ENCODE results near the gene SHD. TPM values are rescaled to one million over a fixed set of nuclear protein-coding genes. Genes with fewer than 3 reads are reported as not detected.
"Not testable (repeated sequence)": the region's sequence is repeated elsewhere in the genome, so short reads cannot be mapped to it uniquely, and the experiment has no call there.

The SHD gene, protein sequence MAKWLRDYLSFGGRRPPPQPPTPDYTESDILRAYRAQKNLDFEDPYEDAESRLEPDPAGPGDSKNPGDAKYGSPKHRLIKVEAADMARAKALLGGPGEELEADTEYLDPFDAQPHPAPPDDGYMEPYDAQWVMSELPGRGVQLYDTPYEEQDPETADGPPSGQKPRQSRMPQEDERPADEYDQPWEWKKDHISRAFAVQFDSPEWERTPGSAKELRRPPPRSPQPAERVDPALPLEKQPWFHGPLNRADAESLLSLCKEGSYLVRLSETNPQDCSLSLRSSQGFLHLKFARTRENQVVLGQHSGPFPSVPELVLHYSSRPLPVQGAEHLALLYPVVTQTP
- total RNA-seq, result not detected in 2 replicates
- polyA plus RNA-seq, result not detected in 2 replicates
- not detected in 2 replicates for polyA plus RNA-seq (2011; cell fraction: cytosol; rRNA removed)
- polyA plus RNA-seq (2011; cell fraction: nucleus; rRNA removed), result not detected in 2 replicates
- polyA plus RNA-seq (2012), result not detected in 2 replicates
- polyA minus RNA-seq, result not detected in 2 replicates
- not detected for polyA minus RNA-seq (2011; cell fraction: cytosol; rRNA and poly(A)+ RNA removed)
- not detected in 2 replicates for polyA minus RNA-seq (2011; cell fraction: nucleus; rRNA and poly(A)+ RNA removed)
- Bru-seq, nascent RNA, result not detected
- not detected for BruChase-seq, experiment 1, labeled RNA remaining after a 6-hour chase
- BruChase-seq, experiment 2, labeled RNA remaining after a 2-hour chase, result not detected
- long read RNA-seq, result 0 reads

DNA sequence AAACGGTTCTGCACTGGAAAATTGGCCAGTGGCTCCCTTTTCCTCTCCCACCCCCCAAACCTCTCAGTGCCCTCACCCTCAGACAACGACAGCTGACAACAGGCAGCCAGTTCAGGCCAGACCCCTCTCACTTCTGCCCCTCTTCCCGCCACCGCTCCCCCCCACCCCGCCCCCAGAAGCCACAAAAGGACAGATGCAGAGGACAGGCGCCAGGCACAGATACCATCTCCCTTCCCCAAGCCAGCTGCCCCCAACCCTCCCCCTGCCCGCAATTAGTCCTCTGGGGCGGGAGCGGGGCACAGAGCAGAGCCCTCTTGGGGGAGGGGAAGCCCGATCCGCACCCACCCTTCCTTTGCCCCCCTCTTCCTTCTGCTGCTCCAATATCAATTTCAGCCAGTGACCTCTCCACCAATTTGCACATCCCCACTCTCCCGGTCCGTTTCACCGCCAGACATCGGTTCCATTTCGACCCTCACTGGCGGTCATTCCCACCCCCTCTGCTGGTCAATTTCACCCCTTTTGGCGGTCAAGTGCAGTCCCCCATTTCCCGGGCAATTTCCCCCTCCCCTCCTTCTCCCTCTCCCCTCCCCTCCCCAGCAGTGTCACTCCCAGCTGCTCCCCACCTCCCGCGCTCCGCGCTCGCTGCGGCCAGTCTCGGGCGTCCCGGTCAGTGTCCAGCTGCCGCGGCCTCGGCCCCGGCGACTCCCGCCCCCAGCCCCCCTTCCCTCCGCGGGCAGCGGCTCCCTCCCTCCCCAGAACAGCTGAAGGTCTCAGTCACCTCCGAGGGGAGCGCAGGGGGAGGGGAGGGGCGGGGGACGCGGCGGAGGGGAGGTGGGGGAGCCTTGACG lies at the start of gene SHD:
SHD (plus strand) TSS at position 848 of the 848 bp plus-strand sequence. CDS start 798 bp downstream, outside the sequence.
- dilution Hi-C loops (cut with MboI; ENCODE audit: extremely low pct_ligation_motif_present, low sequenced_read_pairs) (no loop called here), intact Hi-C loops (cut with micrococcal nuclease) (no loop called here)
- no peak for TF ChIP-seq POLR2A (IDR thresholded peaks at IDR 0.05; ENCODE audit: low read depth, low read length)
- TF ChIP-seq, protein P1, sequence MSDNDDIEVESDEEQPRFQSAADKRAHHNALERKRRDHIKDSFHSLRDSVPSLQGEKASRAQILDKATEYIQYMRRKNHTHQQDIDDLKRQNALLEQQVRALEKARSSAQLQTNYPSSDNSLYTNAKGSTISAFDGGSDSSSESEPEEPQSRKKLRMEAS (IDR thresholded peaks at IDR 0.05; ENCODE audit: insufficient read depth, insufficient read length), result no peak
- no peaks in the 10 kb centered on the region for H3K9me1 ChIP-seq (replicated peaks; ENCODE audit: control insufficient read depth, extremely low read depth, insufficient read depth, low read length)
- no peak within 1 kb of the TSS for H3K27ac ChIP-seq (ENCODE audit: insufficient read depth, low read depth, low read length)
- CTCF ChIA-PET, result interaction anchor here (0.6 to 3.3 kb wide), 6 partner anchors 11 to 246 kb away, joined by 3 to 24 read pairs (median 4); partner anchors contain the start of gene MPND
- no peaks in the 10 kb centered on the region for H3K79me2 ChIP-seq (ENCODE audit: control insufficient read depth, insufficient read depth, low read length)
- BruUV-seq (replicated peaks), result no TSS peak
- peaks cover 19 to 30% of the 10 kb centered on the region in 2 experiments for H3K27me3 ChIP-seq (ENCODE audit: control insufficient read depth in 2 of 2, insufficient read depth in 2 of 2, low read length in 2 of 2)
- POLR2A ChIA-PET, result no interaction called here
- no peaks in the 10 kb centered on the region for H3K9me3 ChIP-seq (replicated peaks; ENCODE audit: control insufficient read depth, insufficient read depth, low read length)
- no peaks in the 10 kb centered on the region for H4K20me1 ChIP-seq (replicated peaks; ENCODE audit: control insufficient read depth, extremely low read depth, insufficient read depth, low read length)
- DNase-seq (ENCODE audit: low read depth, low spot score), result no peak
- H3K4me3 ChIP-seq (replicated peaks in 1 of 3; ENCODE audit: insufficient read depth in 1 of 3, low read depth in 1 of 3, low read length in 3 of 3), result no peak within 1 kb of the TSS
- no peak within 1 kb of the TSS for H2AFZ ChIP-seq (ENCODE audit: low read depth, low read length)
- FAIRE-seq, result no peak
- H3K36me3 ChIP-seq (ENCODE audit: control insufficient read depth in 2 of 2, extremely low read depth in 1 of 2, insufficient read depth in 2 of 2, low read length in 2 of 2), result no peaks in the 10 kb centered on the region
- H3K4me2 ChIP-seq (ENCODE audit: insufficient read depth, low read length), result no peak within 1 kb of the TSS
- H3K4me1 ChIP-seq (ENCODE audit: control insufficient read depth, extremely low read depth, insufficient read depth, low read length), result no peaks in the 10 kb centered on the region
- no peak within 1 kb of the TSS for H3K9ac ChIP-seq (replicated peaks; ENCODE audit: extremely low read depth, insufficient read depth, low read length)

DNA sequence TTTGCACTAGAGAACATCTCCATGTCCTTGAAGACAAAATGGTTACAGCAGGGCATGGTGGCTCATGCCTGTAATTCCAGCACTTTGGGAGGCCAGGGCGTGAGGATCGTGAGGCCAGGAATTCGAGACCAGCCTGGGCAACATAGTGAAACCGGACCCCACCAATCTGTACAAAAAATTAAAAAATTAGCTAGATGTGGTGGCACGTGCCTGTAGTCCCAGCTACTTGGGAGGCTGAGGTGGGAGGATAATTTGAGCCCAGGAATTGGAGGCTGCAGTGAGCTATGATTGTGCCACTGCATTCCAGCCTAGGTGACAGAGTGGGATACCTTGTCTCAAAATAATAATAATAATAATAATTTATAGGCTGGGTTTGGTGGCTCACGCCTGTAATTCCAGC lies 48.8 kb upstream of the SHD start:
- H3K4me3 ChIP-seq (replicated peaks in 1 of 3; ENCODE audit: insufficient read depth in 1 of 3, low read depth in 1 of 3, low read length in 3 of 3); H4K20me1 ChIP-seq (replicated peaks; ENCODE audit: control insufficient read depth, extremely low read depth, insufficient read depth, low read length); H3K9me3 ChIP-seq (replicated peaks; ENCODE audit: control insufficient read depth, insufficient read depth, low read length); H3K9me1 ChIP-seq (replicated peaks; ENCODE audit: control insufficient read depth, extremely low read depth, insufficient read depth, low read length); FAIRE-seq; dilution Hi-C loops (cut with MboI; ENCODE audit: extremely low pct_ligation_motif_present, low sequenced_read_pairs); H3K9ac ChIP-seq (replicated peaks; ENCODE audit: extremely low read depth, insufficient read depth, low read length); POLR2A ChIA-PET; H3K27me3 ChIP-seq (ENCODE audit: control insufficient read depth in 2 of 2, insufficient read depth in 2 of 2, low read length in 2 of 2); DNase-seq (ENCODE audit: low read depth, low spot score); H2AFZ ChIP-seq (ENCODE audit: low read depth, low read length); H3K79me2 ChIP-seq (ENCODE audit: control insufficient read depth, insufficient read depth, low read length); H3K27ac ChIP-seq (ENCODE audit: insufficient read depth, low read depth, low read length); H3K36me3 ChIP-seq (ENCODE audit: control insufficient read depth in 2 of 2, extremely low read depth in 1 of 2, insufficient read depth in 2 of 2, low read length in 2 of 2); H3K4me2 ChIP-seq (ENCODE audit: insufficient read depth, low read length); H3K4me1 ChIP-seq (ENCODE audit: control insufficient read depth, extremely low read depth, insufficient read depth, low read length); BruUV-seq (replicated peaks); intact Hi-C loops (cut with micrococcal nuclease): not testable (repeated sequence)
- CTCF ChIA-PET, result interaction anchor here (0.7 to 2.1 kb wide), 7 partner anchors 14 to 377 kb away, joined by 3 to 5 read pairs (median 3); partner anchors contain the start of gene YJU2

DNA sequence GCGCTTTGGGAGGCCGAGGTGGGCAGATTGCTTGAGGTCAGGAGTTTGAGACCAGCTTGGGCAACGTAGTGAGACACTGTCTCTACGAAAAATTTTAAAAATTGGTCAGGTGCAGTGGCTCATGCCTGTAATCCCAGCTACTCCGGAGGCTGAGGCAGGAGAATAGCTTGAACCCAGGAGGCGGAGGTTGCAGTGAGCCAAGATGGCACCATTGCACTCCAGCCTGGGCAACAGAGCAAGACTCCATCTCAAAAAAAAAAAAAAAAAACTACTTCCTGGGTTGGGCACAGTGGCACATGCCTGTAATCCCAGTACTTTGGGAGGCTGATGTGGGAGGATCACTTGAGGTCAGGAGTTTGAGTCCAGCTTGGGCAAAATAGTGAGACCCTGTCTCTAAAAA lies 47.5 kb upstream of the SHD start:
- DNase-seq (ENCODE audit: low read depth, low spot score); POLR2A ChIA-PET; H3K4me1 ChIP-seq (ENCODE audit: control insufficient read depth, extremely low read depth, insufficient read depth, low read length); BruUV-seq (replicated peaks); H3K9me3 ChIP-seq (replicated peaks; ENCODE audit: control insufficient read depth, insufficient read depth, low read length); H2AFZ ChIP-seq (ENCODE audit: low read depth, low read length); H3K36me3 ChIP-seq (ENCODE audit: control insufficient read depth in 2 of 2, extremely low read depth in 1 of 2, insufficient read depth in 2 of 2, low read length in 2 of 2); H3K4me2 ChIP-seq (ENCODE audit: insufficient read depth, low read length); FAIRE-seq; H3K4me3 ChIP-seq (replicated peaks in 1 of 3; ENCODE audit: insufficient read depth in 1 of 3, low read depth in 1 of 3, low read length in 3 of 3); H3K79me2 ChIP-seq (ENCODE audit: control insufficient read depth, insufficient read depth, low read length); H3K27me3 ChIP-seq (ENCODE audit: control insufficient read depth in 2 of 2, insufficient read depth in 2 of 2, low read length in 2 of 2); H4K20me1 ChIP-seq (replicated peaks; ENCODE audit: control insufficient read depth, extremely low read depth, insufficient read depth, low read length); intact Hi-C loops (cut with micrococcal nuclease); dilution Hi-C loops (cut with MboI; ENCODE audit: extremely low pct_ligation_motif_present, low sequenced_read_pairs); H3K9me1 ChIP-seq (replicated peaks; ENCODE audit: control insufficient read depth, extremely low read depth, insufficient read depth, low read length); H3K27ac ChIP-seq (ENCODE audit: insufficient read depth, low read depth, low read length); H3K9ac ChIP-seq (replicated peaks; ENCODE audit: extremely low read depth, insufficient read depth, low read length): not testable (repeated sequence)
- CTCF ChIA-PET, result interaction anchor here (1.1 kb wide), 1 partner anchor 10 kb away, joined by 4 read pairs; no protein-coding TSS in a partner anchor
